ENCODE results near the gene SCNN1G. TPM values are rescaled to one million over a fixed set of nuclear protein-coding genes. Genes with fewer than 3 reads are reported as not detected.

The SCNN1G gene
- total and polyA plus RNA-seq, 9 of the 15 experiments (the other 6 are each of a cell fraction or from before 2014, with no cell fraction given) = not detected

- TF ChIP-seq MYC (IDR thresholded peaks at IDR 0.05; ENCODE audit: low read depth, low read length) (0 out of 2 replicates have a peak, but pooled peaks have one; percentile 13), MYC (CRISPR knock-in tag; IDR thresholded peaks at IDR 0.05; ENCODE audit: borderline replicate concordance, low read depth) (no peak), CCAR2 (IDR thresholded peaks at IDR 0.05; ENCODE audit: low read depth, low read length) (no peak), TCF3 (CRISPR knock-in tag; IDR thresholded peaks at IDR 0.05) (peak; percentile 78), ZNF12 (CRISPR knock-in tag; IDR thresholded peaks at IDR 0.05) (no peak), ZNF165 (CRISPR knock-in tag; IDR thresholded peaks at IDR 0.05; ENCODE audit: borderline replicate concordance) (no peak), TEAD4 (IDR thresholded peaks at IDR 0.05; ENCODE audit: low read length) (peak; percentile 77), TEAD4 (CRISPR knock-in tag; IDR thresholded peaks at IDR 0.05; ENCODE audit: borderline replicate concordance) (no peak), ZBTB49 (CRISPR knock-in tag; IDR thresholded peaks at IDR 0.05; ENCODE audit: borderline replicate concordance) (no peak), STAT5A (IDR thresholded peaks at IDR 0.05; ENCODE audit: borderline replicate concordance, low read length) (no peak), PML (IDR thresholded peaks at IDR 0.05; ENCODE audit: low read length) (peak; percentile 27; the same call in 1 of the 2 replicates), ZNF134 (CRISPR knock-in tag; conservative IDR thresholded peaks at IDR 0.05) (no peak), ETV1 (tag; conservative IDR thresholded peaks at IDR 0.05; ENCODE audit: low read depth) (no peak), RCOR1 (IDR thresholded peaks at IDR 0.05; ENCODE audit: borderline replicate concordance in 1 of 2, low read depth in 2 of 2, low read length in 2 of 2) (0 out of 4 replicates have a peak, but pooled peaks of 1 of the 2 experiments have one; percentile 29), ZNF780A (CRISPR knock-in tag; IDR thresholded peaks at IDR 0.05) (no peak), MITF (IDR thresholded peaks at IDR 0.05) (no peak), CBFA2T2 (conservative IDR thresholded peaks at IDR 0.05) (peak; percentile 64), ATF1 (CRISPR knock-in tag; IDR thresholded peaks at IDR 0.05) (no peak), ATF1 (tag; IDR thresholded peaks at IDR 0.05) (no peak), GABPB2 (CRISPR knock-in tag; conservative IDR thresholded peaks at IDR 0.05) (no peak), SOX6 (IDR thresholded peaks at IDR 0.05) (peak; percentile 82), E4F1 (CRISPR knock-in tag; IDR thresholded peaks at IDR 0.05; ENCODE audit: borderline replicate concordance) (no peak), ATF4 (CRISPR knock-in tag; IDR thresholded peaks at IDR 0.05) (no peak), NR2C1 (IDR thresholded peaks at IDR 0.05) (0 out of 2 replicates have a peak, but pooled peaks have one; percentile 16), NR2C1 (tag; IDR thresholded peaks at IDR 0.05) (no peak), KLF6 (CRISPR knock-in tag; IDR thresholded peaks at IDR 0.05; ENCODE audit: borderline replicate concordance) (no peak)
Measured at GRCh38 chr16:23134274-23134673, 48.3 kb upstream of the SCNN1G start (continued).
